ENCODE data around the gene SLC12A4. TPM values are rescaled to one million over a fixed set of nuclear protein-coding genes. Genes with fewer than 3 reads are reported as not detected.
"Not testable (repeated sequence)": the region's sequence is repeated elsewhere in the genome, so short reads cannot be mapped to it uniquely, and the experiment has no call there.

SLC12A4 gene
- total RNA-seq, 1 experiment from 2014 or later = 62.6 TPM

DNA sequence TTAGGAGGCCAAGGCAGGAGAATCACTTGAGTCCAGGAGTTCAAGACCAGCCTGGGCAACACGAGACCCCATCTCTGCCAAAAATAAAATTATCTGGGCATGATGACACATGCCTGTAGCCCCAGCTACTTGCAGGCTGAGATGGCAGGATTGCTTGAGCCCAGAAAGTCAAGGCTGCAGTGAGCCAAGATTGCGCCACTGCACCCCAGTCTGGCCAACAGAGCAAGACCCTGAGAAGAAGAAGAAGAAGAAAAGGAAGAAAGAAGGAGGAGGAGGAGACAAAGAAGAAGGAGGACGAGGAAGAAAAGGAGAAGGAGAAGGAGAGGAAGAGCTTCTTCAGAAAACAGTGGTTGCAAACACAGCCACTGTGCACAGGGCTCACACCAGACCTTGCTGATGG, 20.2 kb upstream of the SLC12A4 start:
- no peak for DNase-seq (ENCODE audit: low read depth)

DNA sequence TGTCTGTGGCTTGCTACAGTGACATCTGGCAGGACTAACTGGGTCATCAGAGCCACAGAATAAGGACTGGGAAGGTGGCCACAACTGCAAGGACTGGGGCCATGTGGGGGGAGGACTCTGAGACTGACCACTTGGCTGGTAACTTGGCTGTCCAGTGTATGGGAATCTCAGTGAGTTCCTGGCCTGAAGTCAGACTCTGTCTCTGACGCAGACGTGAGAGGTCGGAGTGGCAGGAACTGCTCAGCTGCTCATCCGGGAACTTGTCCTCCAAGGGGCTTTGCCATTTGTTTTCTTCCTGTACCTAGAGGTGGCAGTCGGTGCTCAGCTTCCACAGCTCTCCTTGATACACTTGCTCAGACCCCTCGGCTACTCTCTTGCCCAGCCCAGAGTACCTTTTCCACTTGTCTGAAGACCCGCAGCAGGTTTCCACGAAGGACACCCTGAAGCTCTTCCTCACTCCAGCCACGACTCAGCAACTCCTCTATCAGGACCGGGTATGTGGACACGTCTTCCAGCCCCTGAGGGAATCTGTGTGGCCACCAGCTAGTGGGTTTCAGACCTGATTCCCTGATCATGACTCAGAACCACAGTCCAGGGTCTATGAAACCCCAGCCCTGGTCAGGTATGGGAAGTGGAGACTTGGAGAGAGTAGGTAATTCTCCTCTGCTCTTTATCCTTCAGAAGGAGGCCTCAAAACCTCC, 19.2 kb upstream of the SLC12A4 start:
- no peak for DNase-seq (ENCODE audit: low read depth)

- DNase-seq (ENCODE audit: low read depth) = no peak
Observed at GRCh38 chr16:67986949-67987348, 18.5 kb upstream of the SLC12A4 start.

- DNase-seq (ENCODE audit: low read depth) = no peak
Observed at GRCh38 chr16:67982011-67982696, 13.7 kb upstream of the SLC12A4 start.

DNA sequence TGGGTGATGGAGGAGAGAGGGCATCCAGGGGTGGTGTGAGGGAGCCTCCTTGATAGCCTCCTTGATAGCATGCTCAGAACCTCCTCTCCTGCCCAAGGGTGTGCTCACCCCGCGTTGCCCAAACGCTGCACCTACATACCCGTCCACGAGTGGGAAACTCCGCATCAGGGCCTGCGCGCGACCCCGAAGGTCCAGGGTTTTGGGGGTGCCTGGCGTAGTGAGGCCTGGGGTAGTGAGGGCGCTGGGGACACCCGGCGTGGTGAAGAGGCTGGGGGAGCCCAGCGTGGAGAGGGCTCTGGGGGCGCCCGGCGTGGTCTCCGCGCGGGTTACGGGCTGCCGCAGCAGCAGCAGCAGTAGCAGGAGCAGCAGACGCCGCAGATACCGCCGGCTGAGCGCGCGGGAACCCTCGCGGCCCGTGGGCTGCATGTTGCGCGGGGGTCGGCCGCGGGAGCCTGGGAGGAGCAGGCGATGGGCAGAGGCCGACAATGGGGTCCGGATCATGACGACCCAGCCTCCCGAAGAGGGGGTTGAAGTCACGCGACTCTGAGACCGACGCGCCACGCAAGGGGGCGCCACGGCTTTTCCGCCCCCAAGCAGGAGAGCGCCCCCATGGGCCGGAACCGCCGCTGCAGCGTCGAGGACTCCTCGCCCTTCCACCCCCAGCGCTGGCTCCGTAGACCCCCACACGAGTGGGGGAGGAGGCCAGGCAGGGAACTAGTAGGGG, 11.7 kb upstream of the SLC12A4 start, which contains the start of gene DPEP3:
Gene DPEP3, minus strand, starts transcription at position 545 of the 724 bp plus-strand sequence. Its CDS starts 119 bp downstream, at position 426.
- no peak for DNase-seq (ENCODE audit: low read depth)

DNA sequence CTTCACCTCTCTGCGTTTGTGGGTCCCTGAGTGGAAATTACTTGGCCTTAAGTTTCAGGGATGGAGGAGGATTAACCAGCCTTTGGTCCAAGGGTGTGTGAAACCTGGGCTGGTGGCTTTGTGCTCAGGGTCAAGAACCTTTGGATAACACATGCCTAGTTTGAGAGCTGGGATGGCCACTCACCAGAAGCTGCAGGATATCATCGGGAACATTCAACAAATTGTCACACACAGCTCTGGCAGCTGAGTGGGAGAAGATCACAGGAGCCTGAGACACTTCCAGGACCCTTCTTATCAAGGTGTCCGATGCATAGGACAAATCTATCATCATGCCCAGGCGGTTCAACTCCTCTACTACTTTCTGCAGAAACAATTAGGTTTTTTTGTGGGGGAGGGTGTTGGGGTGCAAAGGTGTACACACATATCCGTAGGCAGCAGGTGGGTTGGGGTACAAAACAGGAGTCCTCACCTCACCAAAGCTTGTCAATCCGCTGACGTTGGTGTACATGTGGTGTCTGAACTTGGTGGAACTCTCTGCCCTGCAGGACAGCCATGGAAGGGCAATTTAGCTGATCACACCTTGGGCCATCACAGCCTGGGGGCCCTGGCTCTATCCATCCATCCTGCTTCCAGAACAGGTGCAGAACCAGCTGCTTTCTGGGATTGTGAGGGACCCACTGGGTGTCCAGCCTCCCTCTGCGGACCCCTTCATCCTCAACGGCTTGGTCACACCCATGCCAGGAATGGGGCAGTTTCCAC, 9.2 kb upstream of the SLC12A4 start:
- DNase-seq (ENCODE audit: low read depth) = no peak

DNA sequence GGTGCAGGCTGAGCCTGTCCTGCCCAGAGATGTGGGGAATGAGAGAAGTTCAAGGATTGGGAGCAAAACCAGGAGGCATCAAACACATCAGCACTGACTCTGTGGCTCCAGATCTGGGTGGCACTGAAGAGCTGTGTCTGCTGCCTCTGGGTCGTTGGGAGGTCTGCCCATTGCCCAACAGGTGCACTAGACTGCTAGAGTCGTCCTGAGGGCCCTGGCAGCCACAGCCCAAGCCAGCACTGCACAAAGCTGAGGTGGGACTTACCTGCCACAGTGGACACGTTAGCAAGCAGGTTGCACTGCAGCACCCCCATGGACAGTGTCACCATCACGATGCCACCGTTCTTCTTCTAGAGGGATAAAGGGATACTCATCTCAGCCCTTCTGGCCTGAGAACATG, 8.6 kb upstream of the SLC12A4 start:
- DNase-seq (ENCODE audit: low read depth) = no peak

GRCh38 chr16:67976205-67976604, 7.8 kb upstream of the SLC12A4 start:
- no peak for DNase-seq (ENCODE audit: low read depth)

DNA sequence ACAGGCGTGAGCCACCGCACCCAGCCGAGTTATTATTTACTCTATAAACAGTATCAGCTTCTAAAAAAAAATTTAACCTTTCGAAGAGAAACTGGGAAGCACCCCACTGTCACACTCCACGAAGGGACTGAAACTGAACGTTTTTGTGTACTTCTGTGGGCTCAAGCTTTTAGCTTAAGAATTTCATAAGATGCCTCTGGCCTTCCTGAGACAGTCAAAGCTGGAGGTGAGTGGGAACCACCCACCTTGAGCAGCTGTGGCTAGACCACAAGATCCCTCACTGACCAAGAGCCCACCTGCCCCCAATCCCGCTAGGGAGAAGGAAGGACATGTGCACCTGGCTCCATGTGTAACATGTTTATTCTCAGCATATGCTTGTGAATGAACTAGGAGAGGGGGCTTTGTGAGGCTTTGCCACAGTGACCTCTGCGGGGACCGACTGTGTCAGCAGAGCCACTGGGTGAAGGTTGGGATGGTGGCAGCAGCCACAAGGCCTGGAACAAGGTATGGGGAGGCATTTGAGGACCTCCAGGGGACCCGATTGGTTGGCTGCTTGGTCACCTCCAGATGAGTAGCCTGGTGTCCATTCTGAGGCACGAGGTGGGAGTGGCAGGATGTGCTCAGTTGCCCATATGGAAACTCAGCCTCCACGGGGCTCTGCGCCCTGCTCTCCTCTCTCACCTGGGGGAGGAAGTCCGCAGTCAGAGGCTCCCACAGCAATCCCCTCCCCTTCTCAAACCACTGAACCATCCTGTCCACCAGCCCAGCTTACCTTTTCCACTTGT, 7.1 kb upstream of the SLC12A4 start:
- DNase-seq (ENCODE audit: low read depth) = no peak

DNA sequence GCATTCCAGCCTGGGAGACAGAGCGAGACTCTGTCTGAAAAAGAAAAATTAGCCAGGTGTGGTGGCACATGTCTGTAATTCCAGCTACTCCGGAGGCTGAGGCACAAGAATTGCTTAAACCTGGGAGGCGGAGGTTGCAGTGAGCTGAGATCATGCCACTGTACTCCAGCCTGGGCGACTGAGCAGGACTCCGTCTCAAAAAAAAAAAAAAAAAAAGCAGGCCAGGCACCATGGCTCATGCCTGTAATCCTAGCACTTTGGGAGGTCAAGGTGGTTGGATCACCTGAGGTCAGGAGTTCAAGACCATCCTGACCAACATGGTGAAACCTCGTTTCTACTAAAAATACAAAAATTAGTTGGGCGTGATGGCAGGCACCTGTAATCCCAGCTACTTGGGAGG, 3.8 kb upstream of the SLC12A4 start:
- DNase-seq (ENCODE audit: low read depth) = not testable (repeated sequence)

- DNase-seq (ENCODE audit: low read depth) = no peak
Observed at GRCh38 chr16:67971111-67971510, 2.7 kb upstream of the SLC12A4 start.

DNA sequence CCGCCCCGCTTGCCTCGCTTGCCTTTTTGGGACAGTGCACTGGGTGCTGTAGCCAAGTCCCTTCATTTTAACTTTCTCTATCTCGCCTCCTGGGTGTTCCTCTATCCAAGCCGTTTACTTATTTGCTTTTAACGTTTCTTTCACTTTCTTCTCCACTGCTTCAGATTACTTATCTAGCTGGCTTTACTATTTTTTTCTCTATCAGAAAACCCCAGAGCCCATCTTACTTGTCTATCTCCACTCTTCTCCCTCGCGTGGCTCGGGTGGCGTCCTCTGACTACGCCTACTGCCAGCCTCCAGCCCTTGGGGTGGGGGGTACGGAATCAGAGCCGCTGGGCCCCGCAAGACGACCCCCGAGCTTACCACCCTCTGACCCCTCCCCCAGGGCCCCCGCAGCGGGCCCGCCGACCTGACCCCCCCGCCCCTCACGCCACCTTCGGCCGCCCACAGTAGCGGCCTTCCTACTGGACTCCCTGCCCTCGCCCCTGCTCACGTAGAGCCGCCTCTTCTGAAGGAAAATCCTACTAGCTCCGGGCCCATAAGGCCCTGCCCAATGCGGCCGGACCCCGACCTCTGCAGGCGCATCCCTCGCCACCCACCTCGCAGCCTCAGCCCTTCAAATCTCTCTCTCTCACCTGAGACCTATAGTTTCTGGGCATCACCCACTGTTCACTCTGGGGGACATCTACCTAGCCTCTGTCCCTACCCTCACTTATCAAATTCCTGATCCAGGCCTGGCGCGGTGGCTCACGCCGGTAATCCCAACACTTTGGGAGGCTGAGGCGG, 1.0 kb upstream of the SLC12A4 start:
- DNase-seq (ENCODE audit: low read depth) = no peak

DNA sequence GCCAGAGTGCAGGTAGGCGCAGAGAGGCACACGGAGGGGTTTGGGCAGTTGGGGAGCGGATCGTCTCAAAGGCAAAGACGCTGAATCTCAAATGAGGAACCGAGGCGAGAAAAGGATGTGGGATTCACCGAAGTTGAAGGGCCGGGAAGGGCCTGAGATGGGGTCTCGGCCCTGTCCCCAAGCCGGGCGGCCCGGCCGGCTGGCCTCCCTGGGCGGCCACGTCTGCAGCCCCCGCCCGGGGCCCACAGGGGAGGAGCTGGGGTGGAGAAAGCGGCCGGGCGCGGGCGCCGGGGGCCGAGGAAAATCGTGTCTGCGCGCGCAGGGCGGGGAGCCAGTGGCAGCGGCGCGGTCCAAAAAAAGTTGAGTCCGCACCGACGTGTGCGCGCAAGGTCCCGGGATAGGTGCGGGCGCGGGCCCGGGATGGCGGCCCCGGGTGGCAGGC, 458 bp downstream of the SLC12A4 start:
- DNase-seq (ENCODE audit: low read depth) = peak; percentile 19

GRCh38 chr16:67967183-67967957, 1.1 kb downstream of the SLC12A4 start:
- no peak for DNase-seq (ENCODE audit: low read depth)

- peak; percentile 70 for DNase-seq (ENCODE audit: low read depth)
Observed at GRCh38 chr16:67966549-67967182, 1.8 kb downstream of the SLC12A4 start.

GRCh38 chr16:67965668-67966548, 2.5 kb downstream of the SLC12A4 start:
- DNase-seq (ENCODE audit: low read depth) = peak; percentile 25

- DNase-seq (ENCODE audit: low read depth) = no peak
Observed at GRCh38 chr16:67964477-67965131, 3.8 kb downstream of the SLC12A4 start.
